CD14-positive monocyte (primary cell): ENCODE measurements around the gene SRRM5. TPM values are rescaled to one million over a fixed set of nuclear protein-coding genes. Genes with fewer than 3 reads are reported as not detected.
A peak's percentile ranks its signal among the peaks of the same experiment; 100 is the strongest.

ENCODE experiments used
- DNase-seq, 3 donors: peaks; one replicate each; pipeline ENCODE4 v3.0.0-alpha.2; 2011 to 2022
- H2AFZ ChIP-seq: 2 replicates; pipeline ENCODE4 v1.6.0; 2012; ENCODE audit warnings: mild to moderate bottlenecking, low read depth, low read length, inconsistent platforms; ENCODE audit not compliant: insufficient read depth, poor library complexity, severe bottlenecking
- H3K27ac ChIP-seq, 2 donors: 1 replicate in 1 of 2; 2 replicates in 1 of 2; pipeline ENCODE4 v1.5.1; 2012 to 2013; ENCODE audit warnings: low read length in 2 of 2, control low read depth in 1 of 2, inconsistent platforms in 1 of 2, low read depth in 1 of 2, mild to moderate bottlenecking in 1 of 2
- H3K27me3 ChIP-seq, 2 donors: one replicate each; pipeline versions ENCODE4 v1.6.0 to v1.6.1; 2011 to 2013; ENCODE audit warnings: low read length in 2 of 2; ENCODE audit not compliant: control insufficient read depth in 2 of 2, insufficient read depth in 2 of 2
- H3K36me3 ChIP-seq, 2 donors: replicated peaks in 1 of 2; 1 replicate in 1 of 2; 2 replicates in 1 of 2; pipeline versions ENCODE4 v1.5.1 to v1.6.1; 2012 to 2013; ENCODE audit warnings: low read length in 2 of 2, control low read depth in 1 of 2, inconsistent platforms in 1 of 2, mild to moderate bottlenecking in 1 of 2; ENCODE audit not compliant: insufficient read depth in 2 of 2, control insufficient read depth in 1 of 2
- H3K4me1 ChIP-seq, 2 donors: 1 replicate in 1 of 2; 2 replicates in 1 of 2; pipeline versions ENCODE4 v1.5.1 to v1.6.1; 2012 to 2013; ENCODE audit warnings: low read length in 2 of 2, control low read depth in 1 of 2, inconsistent platforms in 1 of 2, mild to moderate bottlenecking in 1 of 2, moderate library complexity in 1 of 2; ENCODE audit not compliant: insufficient read depth in 2 of 2, control insufficient read depth in 1 of 2
- H3K4me2 ChIP-seq: replicated peaks from 2 replicates; pipeline ENCODE3; 2012; ENCODE audit warnings: low read length, moderate library complexity, mild to moderate bottlenecking; ENCODE audit not compliant: poor library complexity, severe bottlenecking; ENCODE audit errors: extremely low read depth
- H3K4me3 ChIP-seq, 3 experiments: fragments of 200-600 bp in 1 of 3; sonication (generic) in 1 of 3; replicated peaks in 1 of 3; 1 replicate in 2 of 3; 2 replicates in 1 of 3; pipeline ENCODE4 v1.5.1; 2011 to 2013; ENCODE audit warnings: low read length in 3 of 3, mild to moderate bottlenecking in 3 of 3, control low read depth in 2 of 3, low read depth in 2 of 3, inconsistent platforms in 1 of 3, moderate library complexity in 1 of 3
- H3K79me2 ChIP-seq: 2 replicates; pipeline ENCODE4 v1.6.0; 2012; ENCODE audit warnings: mild to moderate bottlenecking, control low read depth, inconsistent platforms, low read length, moderate library complexity; ENCODE audit not compliant: insufficient read depth
- H3K9ac ChIP-seq: 2 replicates; pipeline ENCODE4 v1.6.0; 2017; ENCODE audit warnings: low read length, mild to moderate bottlenecking; ENCODE audit not compliant: insufficient read depth, poor library complexity, severe bottlenecking
- H3K9me3 ChIP-seq, 2 donors: replicated peaks in 1 of 2; 1 replicate in 1 of 2; 2 replicates in 1 of 2; pipeline versions ENCODE4 v1.5.1 to v1.6.1; 2012 to 2013; ENCODE audit warnings: low read length in 2 of 2, control low read depth in 1 of 2; ENCODE audit not compliant: control insufficient read depth in 1 of 2, insufficient read depth in 1 of 2
- H4K20me1 ChIP-seq: 2 replicates; pipeline ENCODE4 v1.6.0; 2012; ENCODE audit warnings: mild to moderate bottlenecking, low read length, control low read depth, moderate library complexity; ENCODE audit not compliant: insufficient read depth
- H3K27ac Mint-ChIP-seq, 7 donors: one replicate each; pipeline ENCODE4 v1.8.0; 2020; ENCODE audit warnings: mild to moderate bottlenecking in 7 of 7, mixed read lengths in 7 of 7, moderate library complexity in 6 of 7, inconsistent platforms in 2 of 7
- H3K27me3 Mint-ChIP-seq, 3 donors: one replicate each; pipeline ENCODE4 v1.8.0; 2021 to 2022; ENCODE audit warnings: low read depth in 3 of 3, mild to moderate bottlenecking in 3 of 3, mixed read lengths in 3 of 3, moderate library complexity in 3 of 3, inconsistent platforms in 1 of 3
- H3K36me3 Mint-ChIP-seq, 2 donors: one replicate each; pipeline ENCODE4 v1.8.0; 2020; ENCODE audit warnings: mixed read lengths in 2 of 2, inconsistent platforms in 1 of 2, mild to moderate bottlenecking in 1 of 2
- H3K4me1 Mint-ChIP-seq: one replicate; pipeline ENCODE4 v1.8.0; 2020; ENCODE audit warnings: mild to moderate bottlenecking, mixed read lengths
- H3K4me3 Mint-ChIP-seq, 2 donors: one replicate each; pipeline ENCODE4 v1.8.0; 2020; ENCODE audit warnings: mild to moderate bottlenecking in 2 of 2, mixed read lengths in 2 of 2, moderate library complexity in 1 of 2
- H3K9me3 Mint-ChIP-seq, 7 donors: one replicate each; pipeline ENCODE4 v1.8.0; 2020 to 2022; ENCODE audit warnings: mixed read lengths in 7 of 7, mild to moderate bottlenecking in 6 of 7, moderate library complexity in 6 of 7, inconsistent platforms in 2 of 7
- CTCF ChIP-seq: fragments of 200-600 bp; IDR thresholded peaks from one replicate; pipeline ENCODE4 v1.8.0; 2022; ENCODE audit warnings: antibody characterized with exemption, mild to moderate bottlenecking
- WGBS: methylation state at CpG from one replicate; pipeline ENCODE4 v1.1.5; 2013; ENCODE audit warnings: missing lambda C conversion rate; ENCODE audit not compliant: insufficient coverage; 5-methylcytosine and 5-hydroxymethylcytosine counted together
- intact Hi-C, 2 donors: fragments of 100-400 bp; cut with micrococcal nuclease; formaldehyde crosslinking; loops; one replicate each; pipeline versions ENCODE4 v1.15.0 to v1.15.1; 2023
- polyA plus RNA-seq, 3 donors: library from polyadenylated mRNA; depleted of rRNA in 1 of 3; unstranded in 2 of 3; stranded (reverse) in 1 of 3; fragments of 300-500 nt in 2 of 3; fragments of >200 nt in 1 of 3; fragmentation: Illumina TruSeq in 2 of 3; gene quantifications; 1 replicate in 2 of 3; 2 replicates in 1 of 3; pipeline ENCODE4 v1.2.3, GENCODE V29; 2012 to 2021

The SRRM5 gene
- polyA plus RNA-seq, 3 donors, result 0.36 TPM; not detected in 2

- no peak for TF ChIP-seq CTCF
- H3K4me1 ChIP-seq, result peaks cover 31 to 35% of the 10 kb centered on the region in 2 donors
Measured at GRCh38 chr19:43595605-43595998, 16.3 kb upstream of the SRRM5 start.

GRCh38 chr19:43595999-43596841 is 15.7 kb upstream of the SRRM5 start, which contains the start of the genes IRGQ and ZNF576:
TSS of gene IRGQ (minus strand) at chr19:43596134. CDS start at chr19:43595338, 796 bp downstream.
TSS of gene ZNF576 (plus strand) at chr19:43596595. CDS start at chr19:43597109, 514 bp downstream.
- DNase-seq, result peak; percentile 100
- intact Hi-C loops, result loop anchor here (1.0 to 10.0 kb wide), 6 partner anchors 21 to 69 kb away; partner anchors contain the start of genes PINLYP (in 2 of the 2), XRCC1 (in 2 of the 2), ZNF575 (in 2 of the 2) and ETHE1 (in 1 of the 2)
- TF ChIP-seq CTCF, result no peak

More at GRCh38 chr19:43595605-43595998, 16.3 kb upstream of the SRRM5 start:
- Histone ChIP-seq H3K4me2 (peak overlapping the region; percentile 92), H3K27ac (peak overlapping the region; percentile 93 to 99), H3K79me2 (peaks cover 35% of the 10 kb centered on the region), H3K27me3 (no peaks in the 10 kb centered on the region), H3K4me3 (peak overlapping the region; percentile 51 to 91 (median 73)), H4K20me1 (peaks cover 15% of the 10 kb centered on the region), H3K9me3 (no peaks in the 10 kb centered on the region), H3K9ac (peak overlapping the region; percentile 94), H3K36me3 (peaks cover 37 to 55% of the 10 kb centered on the region in 2 donors), H2AFZ (peak overlapping the region; percentile 66)
- DNase-seq, result no peak
- Mint-ChIP-seq H3K4me3 (peak overlapping the region; percentile 97 to 98), H3K27ac (peak overlapping the region; percentile 98 to 100 (median 99)), H3K9me3 (no peaks in the 10 kb centered on the region), H3K27me3 (peaks cover 0 to 3% (median 0%) of the 10 kb centered on the region in 3 donors), H3K4me1 (peaks cover 27% of the 10 kb centered on the region), H3K36me3 (peaks cover 40 to 52% of the 10 kb centered on the region in 2 donors)
- intact Hi-C loops, result loop anchor here (2.0 to 10.0 kb wide), 3 partner anchors 41 to 69 kb away; partner anchors contain the start of genes ETHE1 (in 1 of the 2) and ZNF575 (in 1 of the 2)
- WGBS, result 2% methylated on average over 17 of the region's 18 CpGs

More at GRCh38 chr19:43595999-43596841, 15.7 kb upstream of the SRRM5 start, which contains the start of the genes IRGQ and ZNF576:
- Histone ChIP-seq H3K4me2 (peak within 1 kb of the TSS; percentile 92), H3K4me1 (peaks cover 31 to 35% of the 10 kb centered on the region in 2 donors), H2AFZ (peak within 1 kb of the TSS; percentile 87), H3K9ac (peak within 1 kb of the TSS; percentile 94), H4K20me1 (peaks cover 13% of the 10 kb centered on the region), H3K27ac (peak within 1 kb of the TSS; percentile 93 to 99), H3K79me2 (peaks cover 35% of the 10 kb centered on the region), H3K9me3 (no peaks in the 10 kb centered on the region), H3K36me3 (peaks cover 33 to 60% of the 10 kb centered on the region in 2 donors), H3K4me3 (peak within 1 kb of the TSS; percentile 71 to 91 (median 73)), H3K27me3 (no peaks in the 10 kb centered on the region)
- WGBS, result under 1% methylated on average over 56 of the region's 60 CpGs
- Mint-ChIP-seq H3K4me1 (peaks cover 27% of the 10 kb centered on the region), H3K27me3 (no peaks in the 10 kb centered on the region), H3K4me3 (peak within 1 kb of the TSS; percentile 98), H3K9me3 (no peaks in the 10 kb centered on the region), H3K36me3 (peaks cover 36 to 47% of the 10 kb centered on the region in 2 donors), H3K27ac (peak within 1 kb of the TSS; percentile 98 to 100 (median 99))
